HepG2 (cell line): ENCODE results near the gene DNAJB11. TPM values are rescaled to one million over a fixed set of nuclear protein-coding genes. Genes with fewer than 3 reads are reported as not detected.

Experiments
- ETV5 ChIP-seq: IDR thresholded peaks from 2 replicates; pipeline ENCODE4 v1.6.1; 2018; ENCODE audit warnings: missing biosample characterization, missing genetic modification reagents, inconsistent platforms, borderline replicate concordance
- HIVEP1 ChIP-seq: sonication (generic); formaldehyde crosslinking; IDR thresholded peaks from 2 replicates; pipeline ENCODE4 v1.4.0; 2020; ENCODE audit warnings: mild to moderate bottlenecking, missing genetic modification reagents
- HMG20A ChIP-seq: IDR thresholded peaks from 2 replicates; pipeline ENCODE4 v1.6.1; 2016; ENCODE audit warnings: borderline replicate concordance
- HNF4A ChIP-seq: sonication (generic); formaldehyde crosslinking; IDR thresholded peaks from 2 replicates; pipeline ENCODE4 v1.4.0; 2020; ENCODE audit warnings: missing genetic modification reagents
- HNRNPL ChIP-seq: fragments of 200-400 bp; formaldehyde crosslinking; IDR thresholded peaks from 2 replicates; pipeline ENCODE4 v1.6.1; 2017; ENCODE audit warnings: mild to moderate bottlenecking, low read depth, low read length
- KMT2B ChIP-seq: IDR thresholded peaks from 2 replicates; pipeline ENCODE4 v1.6.1; 2016; ENCODE audit warnings: missing genetic modification reagents, missing compliant biosample characterization
- MEF2D ChIP-seq: sonication (generic); formaldehyde crosslinking; IDR thresholded peaks from 2 replicates; pipeline ENCODE4 v1.5.1; 2020; ENCODE audit warnings: mild to moderate bottlenecking, missing genetic modification reagents
- MEIS1 ChIP-seq: sonication (generic); formaldehyde crosslinking; IDR thresholded peaks from 2 replicates; pipeline ENCODE4 v1.9.0; 2021; ENCODE audit warnings: mild to moderate bottlenecking, missing genetic modification reagents, moderate library complexity, borderline replicate concordance
- MNT ChIP-seq: fragments of 450-650 bp; IDR thresholded peaks from 2 replicates; pipeline ENCODE4 v1.6.1; 2016
- NPAS2 ChIP-seq: sonication (generic); formaldehyde crosslinking; IDR thresholded peaks from 2 replicates; pipeline ENCODE4 v1.8.0; 2022; ENCODE audit warnings: mild to moderate bottlenecking, missing genetic modification reagents, borderline replicate concordance
- STAT5B ChIP-seq: sonication (generic); formaldehyde crosslinking; IDR thresholded peaks from 2 replicates; pipeline ENCODE4 v1.4.0; 2020; ENCODE audit warnings: missing genetic modification reagents
- ZBTB43 ChIP-seq: sonication (generic); formaldehyde crosslinking; conservative IDR thresholded peaks from 2 replicates; pipeline ENCODE4 v1.4.0; 2020; ENCODE audit warnings: missing genetic modification reagents
- ZFP41 ChIP-seq: sonication (generic); formaldehyde crosslinking; IDR thresholded peaks from 2 replicates; pipeline ENCODE4 v1.4.0; 2020; ENCODE audit warnings: mild to moderate bottlenecking, missing genetic modification reagents, borderline replicate concordance
- ZNF24 ChIP-seq: fragments of 450-650 bp; IDR thresholded peaks from 2 replicates; pipeline ENCODE4 v1.6.1; 2017; ENCODE audit warnings: antibody characterized with exemption, mild to moderate bottlenecking
- ZNF251 ChIP-seq: sonication (generic); formaldehyde crosslinking; IDR thresholded peaks from 2 replicates; pipeline ENCODE4 v1.9.0; 2021; ENCODE audit warnings: mild to moderate bottlenecking, missing genetic modification reagents
- ZNF460 ChIP-seq: sonication (generic); formaldehyde crosslinking; IDR thresholded peaks from 2 replicates; pipeline ENCODE4 v1.5.1; 2020; ENCODE audit warnings: missing genetic modification reagents, mild to moderate bottlenecking, borderline replicate concordance
- ZNF646 ChIP-seq: sonication (generic); formaldehyde crosslinking; IDR thresholded peaks from 2 replicates; pipeline ENCODE4 v1.9.0; 2021; ENCODE audit warnings: mild to moderate bottlenecking, missing genetic modification reagents
- ZNF770 ChIP-seq: sonication (generic); formaldehyde crosslinking; IDR thresholded peaks from 2 replicates; pipeline ENCODE4 v1.5.0; 2020; ENCODE audit warnings: mild to moderate bottlenecking, missing genetic modification reagents
- ZSCAN9 ChIP-seq: IDR thresholded peaks from 2 replicates; pipeline ENCODE4 v1.6.1; 2016; ENCODE audit warnings: borderline replicate concordance
- polyA plus RNA-seq, 8 experiments: library from polyadenylated mRNA; depleted of rRNA in 3 of 8; stranded (reverse) in 7 of 8; unstranded in 1 of 8; fragments of >200 nt; fragmentation: Illumina TruSeq in 4 of 8; extraction: Trizol in 4 of 8; gene quantifications; 2 replicates each; pipeline versions ENCODE4 v1.2.1 to v1.2.3, GENCODE V29; 2011 to 2016; ENCODE audit warnings: low read depth in 4 of 8, missing spikeins in 1 of 8, mixed read lengths in 1 of 8; ENCODE audit not compliant: insufficient read depth in 1 of 8
- total RNA-seq, 5 experiments: library from RNA; depleted of rRNA; stranded (reverse); fragments of >200 nt; fragmentation: Illumina TruSeq; extraction: Trizol; gene quantifications; 2 replicates each; pipeline ENCODE4 v1.2.3, GENCODE V29; 2016; ENCODE audit warnings: low read depth in 1 of 5

Gene DNAJB11
- total and polyA plus RNA-seq, 2 of the 13 experiments (the other 11 are each of a cell fraction or from before 2014, with no cell fraction given), result 41.0 to 132 TPM

- no peak for TF ChIP-seq ZNF646 (CRISPR knock-in tag)
- no peak for TF ChIP-seq STAT5B (CRISPR knock-in tag)
- peak; percentile 41; the same call in 1 of the 2 replicates for TF ChIP-seq MEF2D (CRISPR knock-in tag)
- peak; percentile 88; the same call in 1 of the 2 replicates for TF ChIP-seq ETV5 (CRISPR knock-in tag)
- peak; percentile 90 for TF ChIP-seq ZBTB43
- TF ChIP-seq MEIS1 (CRISPR knock-in tag), result peak; percentile 69
- TF ChIP-seq ZSCAN9 (CRISPR knock-in tag), result peak; percentile 56; the same call in 1 of the 2 replicates
- no peak for TF ChIP-seq NPAS2
- TF ChIP-seq HIVEP1 (CRISPR knock-in tag), result no peak
- TF ChIP-seq MNT, result no peak
- TF ChIP-seq ZFP41 (CRISPR knock-in tag), result no peak
- peak; percentile 97 for TF ChIP-seq HNRNPL
- TF ChIP-seq HNF4A, result peak; percentile 98
- TF ChIP-seq KMT2B, result 0 out of 2 replicates have a peak, but pooled peaks have one; percentile 34
- no peak for TF ChIP-seq ZNF251 (CRISPR knock-in tag)
- no peak for TF ChIP-seq ZNF460 (CRISPR knock-in tag)
- TF ChIP-seq HMG20A (CRISPR knock-in tag), result peak; percentile 86; the same call in 1 of the 2 replicates
- peak; percentile 28; the same call in 1 of the 2 replicates for TF ChIP-seq ZNF770 (CRISPR knock-in tag)
- 0 out of 2 replicates have a peak, but pooled peaks have one; percentile 45 for TF ChIP-seq ZNF24
Measured at GRCh38 chr3:186599142-186599784, 28.7 kb downstream of the DNAJB11 start (continued).
